Hepatocyte (in vitro differentiated cells): ENCODE measurements around the gene SNX32.

ENCODE experiments used
- CTCF ChIP-seq: fragments of 200-600 bp; sonication (generic); IDR thresholded peaks from 2 replicates; pipeline ENCODE4 v1.5.1; 2016; ENCODE audit warnings: antibody characterized with exemption, mild to moderate bottlenecking; ENCODE audit not compliant: poor library complexity
- EZH2 ChIP-seq: fragments of 200-600 bp; sonication (generic); IDR thresholded peaks from 2 replicates; pipeline ENCODE4 v1.6.1; 2016; ENCODE audit warnings: antibody characterized with exemption, mild to moderate bottlenecking, borderline replicate concordance

GRCh38 chr11:65814986-65815565 lies 18.7 kb upstream of the SNX32 start:
- TF ChIP-seq CTCF (no peak), EZH2 (no peak)
